Measurements from ENCODE around the gene CFHR5. TPM values are rescaled to one million over a fixed set of nuclear protein-coding genes. Genes with fewer than 3 reads are reported as not detected.
"Not testable (repeated sequence)": the region's sequence is repeated elsewhere in the genome, so short reads cannot be mapped to it uniquely, and the experiment has no call there.

Gene CFHR5
- polyA plus RNA-seq, 1 donor from 2014 or later = not detected

- H3K27me3 ChIP-seq (ENCODE audit: insufficient read depth, low read depth, low read length) = no peaks in the 10 kb centered on the region
- H3K27ac ChIP-seq (ENCODE audit: low read length) = no peak overlapping the region
- H3K9me3 ChIP-seq (ENCODE audit: low read length) = no peaks in the 10 kb centered on the region
- no peaks in the 10 kb centered on the region for H3F3A ChIP-seq (ENCODE audit: insufficient read depth, low read length, poor library complexity, severe bottlenecking)
- no peaks in the 10 kb centered on the region for H3K36me3 ChIP-seq (ENCODE audit: insufficient read depth, low read length)
- H2AFZ ChIP-seq (ENCODE audit: low read depth, low read length) = no peak overlapping the region
- no peaks in the 10 kb centered on the region for H3K9me2 ChIP-seq (ENCODE audit: insufficient read depth, low read length)
- no peaks in the 10 kb centered on the region for H4K20me1 ChIP-seq (ENCODE audit: insufficient read depth)
- H3K4me2 ChIP-seq (ENCODE audit: low read length) = no peak overlapping the region
- no peaks in the 10 kb centered on the region for H3K79me2 ChIP-seq (replicated peaks; ENCODE audit: insufficient read depth, low read length)
- no peak overlapping the region for H3K4me3 ChIP-seq (ENCODE audit: low read length)
- TF ChIP-seq EZH2 (IDR thresholded peaks at IDR 0.05; ENCODE audit: borderline replicate concordance, insufficient read depth, low read length, poor library complexity, severe bottlenecking) = no peak
- TF ChIP-seq EP300 (conservative IDR thresholded peaks at IDR 0.05; ENCODE audit: poor library complexity, severe bottlenecking) = no peak
- TF ChIP-seq SMC3 (conservative IDR thresholded peaks at IDR 0.05; ENCODE audit: poor library complexity) = no peak
- TF ChIP-seq RAD21 (conservative IDR thresholded peaks at IDR 0.05) = no peak
- no peak overlapping the region for H3K9ac ChIP-seq (ENCODE audit: low read length)
These were observed 50.0 kb downstream of the CFHR5 start for GRCh38 chr1:197027359-197027758.

DNA sequence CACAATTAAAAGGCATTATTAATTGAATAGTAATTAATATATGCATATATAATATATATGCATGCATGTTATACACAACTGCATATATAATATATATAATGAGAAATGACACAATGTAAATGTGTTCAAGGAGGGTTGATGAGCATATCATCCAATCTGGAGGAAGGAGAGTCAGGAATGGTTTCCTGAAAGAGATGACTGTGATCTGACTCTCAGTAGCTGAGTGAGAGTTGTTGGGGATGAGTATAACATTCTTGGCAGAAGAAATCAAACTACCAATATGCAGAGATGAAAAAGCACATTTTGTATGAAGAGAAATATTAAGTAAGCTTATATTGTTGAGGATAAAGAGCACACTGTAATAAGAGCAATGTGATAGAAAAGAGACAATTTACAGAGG lies 52.4 kb downstream of the CFHR5 start:
- H2AFZ ChIP-seq (ENCODE audit: low read depth, low read length) = no peak overlapping the region

DNA sequence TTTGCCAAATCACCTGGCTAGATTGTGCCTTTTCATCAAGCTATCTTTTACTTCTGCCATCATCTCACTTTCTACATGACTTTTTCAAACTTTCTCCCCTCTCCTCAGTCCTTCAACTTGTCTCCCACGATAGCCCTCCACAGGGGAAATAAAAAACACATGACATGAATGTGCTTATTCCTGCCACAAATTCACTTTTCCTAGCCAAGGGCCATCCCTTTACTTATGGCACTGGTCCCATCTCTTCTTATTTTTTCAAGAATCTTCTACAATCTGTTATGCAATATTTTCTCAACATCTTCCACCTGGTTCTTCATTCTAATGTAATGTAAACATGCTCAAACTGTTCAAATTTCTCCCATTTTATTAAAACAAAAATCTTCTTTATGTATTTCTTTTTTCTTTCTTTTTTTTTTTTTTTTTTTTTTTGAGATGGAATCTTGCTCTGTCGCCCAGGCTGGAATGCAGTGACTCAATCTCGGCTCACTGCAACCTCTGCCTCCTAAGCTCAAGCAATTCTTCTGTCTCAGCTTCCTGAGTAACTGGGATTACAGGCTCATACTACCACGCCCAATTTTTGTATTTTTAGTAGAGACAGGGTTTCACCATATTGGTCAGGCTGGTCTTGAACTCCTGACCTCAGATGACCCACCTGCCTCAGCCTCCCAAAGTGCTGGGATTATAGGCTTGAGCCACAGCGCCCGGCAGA lies 57.4 kb downstream of the CFHR5 start:
- H3K9me3 ChIP-seq (ENCODE audit: low read length); H3K9ac ChIP-seq (ENCODE audit: low read length); H3K4me3 ChIP-seq (ENCODE audit: low read length); H3K27ac ChIP-seq (ENCODE audit: low read length); H4K20me1 ChIP-seq (ENCODE audit: insufficient read depth); H3K79me2 ChIP-seq (replicated peaks; ENCODE audit: insufficient read depth, low read length); H3K4me2 ChIP-seq (ENCODE audit: low read length); H3K27me3 ChIP-seq (ENCODE audit: insufficient read depth, low read depth, low read length); H3K36me3 ChIP-seq (ENCODE audit: insufficient read depth, low read length); H3K9me2 ChIP-seq (ENCODE audit: insufficient read depth, low read length); H2AFZ ChIP-seq (ENCODE audit: low read depth, low read length); H3F3A ChIP-seq (ENCODE audit: insufficient read depth, low read length, poor library complexity, severe bottlenecking): not testable (repeated sequence)

More for the DNA sequence above, 52.4 kb downstream of the CFHR5 start:
- no peaks in the 10 kb centered on the region for H3K9me2 ChIP-seq (ENCODE audit: insufficient read depth, low read length)
- no peak overlapping the region for H3K4me2 ChIP-seq (ENCODE audit: low read length)
- no peak overlapping the region for H3K4me3 ChIP-seq (ENCODE audit: low read length)
- no peaks in the 10 kb centered on the region for H3K36me3 ChIP-seq (ENCODE audit: insufficient read depth, low read length)
- H3F3A ChIP-seq (ENCODE audit: insufficient read depth, low read length, poor library complexity, severe bottlenecking) = no peaks in the 10 kb centered on the region
- no peak overlapping the region for H3K27ac ChIP-seq (ENCODE audit: low read length)
- H3K9me3 ChIP-seq (ENCODE audit: low read length) = no peaks in the 10 kb centered on the region
- H4K20me1 ChIP-seq (ENCODE audit: insufficient read depth) = no peaks in the 10 kb centered on the region
- TF ChIP-seq RAD21 (conservative IDR thresholded peaks at IDR 0.05) (no peak), EZH2 (IDR thresholded peaks at IDR 0.05; ENCODE audit: borderline replicate concordance, insufficient read depth, low read length, poor library complexity, severe bottlenecking) (no peak), TAF1 (IDR thresholded peaks at IDR 0.05; ENCODE audit: low read depth) (no peak), MXI1 (conservative IDR thresholded peaks at IDR 0.05; ENCODE audit: poor library complexity, severe bottlenecking) (no peak), POLR2AphosphoS5 (IDR thresholded peaks at IDR 0.05) (no peak), SMC3 (conservative IDR thresholded peaks at IDR 0.05; ENCODE audit: poor library complexity) (no peak), EP300 (conservative IDR thresholded peaks at IDR 0.05; ENCODE audit: poor library complexity, severe bottlenecking) (no peak)
- TF ChIP-seq, protein P1, sequence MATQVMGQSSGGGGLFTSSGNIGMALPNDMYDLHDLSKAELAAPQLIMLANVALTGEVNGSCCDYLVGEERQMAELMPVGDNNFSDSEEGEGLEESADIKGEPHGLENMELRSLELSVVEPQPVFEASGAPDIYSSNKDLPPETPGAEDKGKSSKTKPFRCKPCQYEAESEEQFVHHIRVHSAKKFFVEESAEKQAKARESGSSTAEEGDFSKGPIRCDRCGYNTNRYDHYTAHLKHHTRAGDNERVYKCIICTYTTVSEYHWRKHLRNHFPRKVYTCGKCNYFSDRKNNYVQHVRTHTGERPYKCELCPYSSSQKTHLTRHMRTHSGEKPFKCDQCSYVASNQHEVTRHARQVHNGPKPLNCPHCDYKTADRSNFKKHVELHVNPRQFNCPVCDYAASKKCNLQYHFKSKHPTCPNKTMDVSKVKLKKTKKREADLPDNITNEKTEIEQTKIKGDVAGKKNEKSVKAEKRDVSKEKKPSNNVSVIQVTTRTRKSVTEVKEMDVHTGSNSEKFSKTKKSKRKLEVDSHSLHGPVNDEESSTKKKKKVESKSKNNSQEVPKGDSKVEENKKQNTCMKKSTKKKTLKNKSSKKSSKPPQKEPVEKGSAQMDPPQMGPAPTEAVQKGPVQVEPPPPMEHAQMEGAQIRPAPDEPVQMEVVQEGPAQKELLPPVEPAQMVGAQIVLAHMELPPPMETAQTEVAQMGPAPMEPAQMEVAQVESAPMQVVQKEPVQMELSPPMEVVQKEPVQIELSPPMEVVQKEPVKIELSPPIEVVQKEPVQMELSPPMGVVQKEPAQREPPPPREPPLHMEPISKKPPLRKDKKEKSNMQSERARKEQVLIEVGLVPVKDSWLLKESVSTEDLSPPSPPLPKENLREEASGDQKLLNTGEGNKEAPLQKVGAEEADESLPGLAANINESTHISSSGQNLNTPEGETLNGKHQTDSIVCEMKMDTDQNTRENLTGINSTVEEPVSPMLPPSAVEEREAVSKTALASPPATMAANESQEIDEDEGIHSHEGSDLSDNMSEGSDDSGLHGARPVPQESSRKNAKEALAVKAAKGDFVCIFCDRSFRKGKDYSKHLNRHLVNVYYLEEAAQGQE (IDR thresholded peaks at IDR 0.05; ENCODE audit: borderline replicate concordance) = no peak
- TF ChIP-seq, protein P2, sequence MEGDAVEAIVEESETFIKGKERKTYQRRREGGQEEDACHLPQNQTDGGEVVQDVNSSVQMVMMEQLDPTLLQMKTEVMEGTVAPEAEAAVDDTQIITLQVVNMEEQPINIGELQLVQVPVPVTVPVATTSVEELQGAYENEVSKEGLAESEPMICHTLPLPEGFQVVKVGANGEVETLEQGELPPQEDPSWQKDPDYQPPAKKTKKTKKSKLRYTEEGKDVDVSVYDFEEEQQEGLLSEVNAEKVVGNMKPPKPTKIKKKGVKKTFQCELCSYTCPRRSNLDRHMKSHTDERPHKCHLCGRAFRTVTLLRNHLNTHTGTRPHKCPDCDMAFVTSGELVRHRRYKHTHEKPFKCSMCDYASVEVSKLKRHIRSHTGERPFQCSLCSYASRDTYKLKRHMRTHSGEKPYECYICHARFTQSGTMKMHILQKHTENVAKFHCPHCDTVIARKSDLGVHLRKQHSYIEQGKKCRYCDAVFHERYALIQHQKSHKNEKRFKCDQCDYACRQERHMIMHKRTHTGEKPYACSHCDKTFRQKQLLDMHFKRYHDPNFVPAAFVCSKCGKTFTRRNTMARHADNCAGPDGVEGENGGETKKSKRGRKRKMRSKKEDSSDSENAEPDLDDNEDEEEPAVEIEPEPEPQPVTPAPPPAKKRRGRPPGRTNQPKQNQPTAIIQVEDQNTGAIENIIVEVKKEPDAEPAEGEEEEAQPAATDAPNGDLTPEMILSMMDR (IDR thresholded peaks at IDR 0.05; ENCODE audit: poor library complexity, severe bottlenecking) = no peak
- H3K79me2 ChIP-seq (replicated peaks; ENCODE audit: insufficient read depth, low read length) = no peaks in the 10 kb centered on the region
- H3K9ac ChIP-seq (ENCODE audit: low read length) = no peak overlapping the region
- H3K27me3 ChIP-seq (ENCODE audit: insufficient read depth, low read depth, low read length) = no peaks in the 10 kb centered on the region
